WTC11 (cell line): ENCODE data around the gene SELENOI. TPM values are rescaled to one million over a fixed set of nuclear protein-coding genes. Genes with fewer than 3 reads are reported as not detected.

Experiments used
- ATAC-seq: fragments of 200-7000 bp; cut with Tn5 transposase; 2 replicates; pipeline ENCODE4 v1.10.0; 2021; ENCODE audit warnings: mild to moderate bottlenecking, moderate library complexity
- CTCF ChIA-PET: fragments of 300-600 bp; sonication (Branson Sonifier 250); formaldehyde crosslinking; loops from one replicate; lab custom pipeline; 2021; ENCODE audit warnings: antibody characterized with exemption; lab: Charles Lee
- POLR2A ChIA-PET: fragments of 350-600 bp; sonication (Branson Sonifier 250); formaldehyde crosslinking; loops from one replicate; lab custom pipeline; 2021; ENCODE audit warnings: antibody characterized with exemption; lab: Charles Lee
- DNase-seq: peaks from one replicate; pipeline ENCODE4 v3.0.0; 2021; ENCODE audit warnings: low spot score
- H3K27ac Mint-ChIP-seq: 2 replicates; pipeline ENCODE4 v1.8.0; 2021; ENCODE audit warnings: mixed read lengths
- H3K27me3 Mint-ChIP-seq: 2 replicates; pipeline ENCODE4 v1.8.0; 2021; ENCODE audit warnings: low read depth, mild to moderate bottlenecking, moderate library complexity, mixed read lengths
- H3K36me3 Mint-ChIP-seq: 2 replicates; pipeline ENCODE4 v1.8.0; 2021; ENCODE audit warnings: mixed read lengths
- H3K4me1 Mint-ChIP-seq: 2 replicates; pipeline ENCODE4 v1.8.0; 2022; ENCODE audit warnings: mixed read lengths
- H3K4me3 Mint-ChIP-seq: 2 replicates; pipeline ENCODE4 v1.8.0; 2021; ENCODE audit warnings: mild to moderate bottlenecking, moderate library complexity, mixed read lengths
- H3K9me3 Mint-ChIP-seq: 2 replicates; pipeline ENCODE4 v1.8.0; 2021; ENCODE audit warnings: mixed read lengths
- ATF1 ChIP-seq: sonication (generic); formaldehyde crosslinking; IDR thresholded peaks from 2 replicates; pipeline ENCODE4 v1.8.1; 2023; ENCODE audit warnings: mild to moderate bottlenecking, moderate library complexity, missing genetic modification reagents
- ATF2 ChIP-seq: sonication (generic); formaldehyde crosslinking; IDR thresholded peaks from 2 replicates; pipeline ENCODE4 v1.8.1; 2022; ENCODE audit warnings: low read depth, missing genetic modification reagents, borderline replicate concordance
- FOXK1 ChIP-seq: sonication (generic); formaldehyde crosslinking; IDR thresholded peaks from 2 replicates; pipeline ENCODE4 v1.8.0; 2022; ENCODE audit warnings: mild to moderate bottlenecking, moderate library complexity, missing genetic modification reagents
- IRF2 ChIP-seq: sonication (generic); formaldehyde crosslinking; IDR thresholded peaks from 2 replicates; pipeline ENCODE4 v1.8.0; 2022; ENCODE audit warnings: low read depth, missing genetic modification reagents, borderline replicate concordance
- RORB ChIP-seq: fragments of 250-450 bp; sonication (Bioruptor Pico); IDR thresholded peaks from 2 replicates; pipeline ENCODE4 v1.9.0; 2021; ENCODE audit warnings: mild to moderate bottlenecking
- TCF7 ChIP-seq: sonication (generic); formaldehyde crosslinking; IDR thresholded peaks from 2 replicates; pipeline ENCODE4 v1.8.0; 2022; ENCODE audit warnings: mild to moderate bottlenecking, low read depth, missing genetic modification reagents, moderate library complexity
- TEAD1 ChIP-seq: sonication (generic); formaldehyde crosslinking; IDR thresholded peaks from 2 replicates; pipeline ENCODE4 v1.8.0; 2022; ENCODE audit warnings: mild to moderate bottlenecking, missing genetic modification reagents
- ZNF138 ChIP-seq: sonication (generic); formaldehyde crosslinking; conservative IDR thresholded peaks from 2 replicates; pipeline ENCODE4 v1.8.1; 2022; ENCODE audit warnings: mild to moderate bottlenecking, moderate library complexity, missing genetic modification reagents
- ZNF263 ChIP-seq: sonication (generic); formaldehyde crosslinking; IDR thresholded peaks from 2 replicates; pipeline ENCODE4 v1.8.1; 2022; ENCODE audit warnings: low read depth, mild to moderate bottlenecking, moderate library complexity, missing genetic modification reagents
- ZNF317 ChIP-seq: sonication (generic); formaldehyde crosslinking; IDR thresholded peaks from 2 replicates; pipeline ENCODE4 v1.8.1; 2023; ENCODE audit warnings: low read depth, mild to moderate bottlenecking, moderate library complexity, missing genetic modification reagents, borderline replicate concordance
- ZNF416 ChIP-seq: fragments of 250-450 bp; sonication (Bioruptor Pico); IDR thresholded peaks from 2 replicates; pipeline ENCODE4 v1.9.0; 2021; ENCODE audit warnings: mild to moderate bottlenecking, inconsistent platforms
- total RNA-seq: library from RNA; stranded (reverse); gene quantifications from 3 replicates; pipeline ENCODE4 v1.2.3, GENCODE V29; 2021
- TF ChIP-seq, protein P1 (sequence below): fragments of 250-450 bp; sonication (Bioruptor Pico); IDR thresholded peaks from 2 replicates; pipeline ENCODE4 v1.9.0; 2021; ENCODE audit warnings: mild to moderate bottlenecking, borderline replicate concordance
- TF ChIP-seq, protein P2 (sequence below): sonication (generic); formaldehyde crosslinking; IDR thresholded peaks from 2 replicates; pipeline ENCODE4 v1.8.0; 2023; ENCODE audit warnings: missing genetic modification reagents, mild to moderate bottlenecking, borderline replicate concordance
- TF ChIP-seq, protein P3 (sequence below): fragments of 200-600 bp; IDR thresholded peaks from 2 replicates; pipeline ENCODE4 v1.8.0; 2022; ENCODE audit warnings: antibody characterized with exemption
- TF ChIP-seq, protein P4 (sequence below): sonication (generic); formaldehyde crosslinking; IDR thresholded peaks from 2 replicates; pipeline ENCODE4 v1.8.1; 2023; ENCODE audit warnings: mild to moderate bottlenecking, missing genetic modification reagents, moderate library complexity

Gene SELENOI
- total RNA-seq, 1 experiment from 2014 or later: 53.1 TPM

DNA sequence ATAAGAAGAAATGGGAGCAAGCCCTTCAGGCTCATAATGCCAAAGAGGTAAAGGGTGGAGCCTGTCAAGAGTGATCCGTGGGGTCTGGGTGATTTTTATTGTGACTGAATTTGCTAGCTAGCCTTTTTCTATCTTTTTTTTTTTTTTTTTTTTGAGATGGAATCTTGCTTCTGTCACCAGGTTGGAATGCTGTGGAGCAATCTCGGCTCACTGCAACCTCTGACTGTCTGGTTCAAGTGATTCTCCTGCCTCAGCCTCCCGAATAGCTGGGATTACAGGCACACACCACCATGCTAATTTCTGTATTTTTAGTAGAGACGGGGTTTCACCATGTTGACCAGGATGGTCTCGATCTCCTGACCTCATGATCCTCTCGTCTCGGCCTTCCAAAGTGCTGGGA is 84.9 kb downstream of the SELENOI start:
- H3K36me3 Mint-ChIP-seq: no peaks in the 10 kb centered on the region
- no peak overlapping the region for H3K27ac Mint-ChIP-seq
- DNase-seq: no peak
- TF ChIP-seq ATF1 (CRISPR knock-in tag): no peak
- TF ChIP-seq, all 79 proteins: peak for 0
- ATAC-seq: no peak
- ChIA-PET CTCF (interaction anchor here (0.6 to 0.7 kb wide), 2 partner anchors 30 to 393 kb away, joined by 3 read pairs; no protein-coding TSS in a partner anchor), POLR2A (no interaction called here)
- no peaks in the 10 kb centered on the region for H3K9me3 Mint-ChIP-seq
- H3K27me3 Mint-ChIP-seq: no peaks in the 10 kb centered on the region
- H3K4me1 Mint-ChIP-seq: no peaks in the 10 kb centered on the region
- H3K4me3 Mint-ChIP-seq: no peak overlapping the region

GRCh38 chr2:26432363-26432762 is 86.4 kb downstream of the SELENOI start:
- no peak overlapping the region for H3K27ac Mint-ChIP-seq
- DNase-seq (no peak), ATAC-seq (no peak)
- H3K4me1 Mint-ChIP-seq: no peaks in the 10 kb centered on the region
- H3K4me3 Mint-ChIP-seq: no peak overlapping the region
- ChIA-PET CTCF (no interaction called here), POLR2A (no interaction called here)
- H3K9me3 Mint-ChIP-seq: no peaks in the 10 kb centered on the region
- no peaks in the 10 kb centered on the region for H3K36me3 Mint-ChIP-seq
- TF ChIP-seq ZNF138 (CRISPR knock-in tag) (no peak), ZNF263 (no peak), FOXK1 (no peak), IRF2 (no peak)
- TF ChIP-seq, protein P1, sequence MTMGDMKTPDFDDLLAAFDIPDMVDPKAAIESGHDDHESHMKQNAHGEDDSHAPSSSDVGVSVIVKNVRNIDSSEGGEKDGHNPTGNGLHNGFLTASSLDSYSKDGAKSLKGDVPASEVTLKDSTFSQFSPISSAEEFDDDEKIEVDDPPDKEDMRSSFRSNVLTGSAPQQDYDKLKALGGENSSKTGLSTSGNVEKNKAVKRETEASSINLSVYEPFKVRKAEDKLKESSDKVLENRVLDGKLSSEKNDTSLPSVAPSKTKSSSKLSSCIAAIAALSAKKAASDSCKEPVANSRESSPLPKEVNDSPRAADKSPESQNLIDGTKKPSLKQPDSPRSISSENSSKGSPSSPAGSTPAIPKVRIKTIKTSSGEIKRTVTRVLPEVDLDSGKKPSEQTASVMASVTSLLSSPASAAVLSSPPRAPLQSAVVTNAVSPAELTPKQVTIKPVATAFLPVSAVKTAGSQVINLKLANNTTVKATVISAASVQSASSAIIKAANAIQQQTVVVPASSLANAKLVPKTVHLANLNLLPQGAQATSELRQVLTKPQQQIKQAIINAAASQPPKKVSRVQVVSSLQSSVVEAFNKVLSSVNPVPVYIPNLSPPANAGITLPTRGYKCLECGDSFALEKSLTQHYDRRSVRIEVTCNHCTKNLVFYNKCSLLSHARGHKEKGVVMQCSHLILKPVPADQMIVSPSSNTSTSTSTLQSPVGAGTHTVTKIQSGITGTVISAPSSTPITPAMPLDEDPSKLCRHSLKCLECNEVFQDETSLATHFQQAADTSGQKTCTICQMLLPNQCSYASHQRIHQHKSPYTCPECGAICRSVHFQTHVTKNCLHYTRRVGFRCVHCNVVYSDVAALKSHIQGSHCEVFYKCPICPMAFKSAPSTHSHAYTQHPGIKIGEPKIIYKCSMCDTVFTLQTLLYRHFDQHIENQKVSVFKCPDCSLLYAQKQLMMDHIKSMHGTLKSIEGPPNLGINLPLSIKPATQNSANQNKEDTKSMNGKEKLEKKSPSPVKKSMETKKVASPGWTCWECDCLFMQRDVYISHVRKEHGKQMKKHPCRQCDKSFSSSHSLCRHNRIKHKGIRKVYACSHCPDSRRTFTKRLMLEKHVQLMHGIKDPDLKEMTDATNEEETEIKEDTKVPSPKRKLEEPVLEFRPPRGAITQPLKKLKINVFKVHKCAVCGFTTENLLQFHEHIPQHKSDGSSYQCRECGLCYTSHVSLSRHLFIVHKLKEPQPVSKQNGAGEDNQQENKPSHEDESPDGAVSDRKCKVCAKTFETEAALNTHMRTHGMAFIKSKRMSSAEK (CRISPR knock-in tag): no peak
- no peaks in the 10 kb centered on the region for H3K27me3 Mint-ChIP-seq

DNA sequence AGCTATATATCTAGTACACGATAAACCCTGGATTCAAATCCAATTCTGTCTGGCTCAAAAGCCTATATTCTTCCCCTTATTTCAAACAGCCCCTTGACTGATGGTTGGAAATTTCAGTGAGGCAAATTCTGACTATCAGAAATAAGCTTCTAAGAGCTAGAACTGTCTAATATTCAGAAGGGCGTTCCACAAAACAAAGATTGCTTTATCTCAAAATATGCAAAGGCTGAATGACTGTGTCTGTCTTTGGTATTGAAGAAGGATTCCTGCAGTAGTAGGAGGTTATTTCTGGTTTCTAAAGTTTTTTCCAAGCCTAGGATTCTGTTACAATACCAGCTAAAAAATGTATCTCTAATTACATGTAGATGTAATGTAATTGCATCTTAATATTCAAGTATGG is 86.9 kb downstream of the SELENOI start:
- POLR2A ChIA-PET: no interaction called here
- ATAC-seq (no peak), DNase-seq (no peak)
- no peak overlapping the region for H3K4me3 Mint-ChIP-seq
- H3K9me3 Mint-ChIP-seq: no peaks in the 10 kb centered on the region
- no peaks in the 10 kb centered on the region; the same call in 1 of the 2 replicates for H3K27me3 Mint-ChIP-seq
- CTCF ChIA-PET: no interaction called here
- H3K4me1 Mint-ChIP-seq: no peaks in the 10 kb centered on the region
- H3K36me3 Mint-ChIP-seq: no peaks in the 10 kb centered on the region
- no peak overlapping the region for H3K27ac Mint-ChIP-seq
- TF ChIP-seq ZNF416 (CRISPR knock-in tag): no peak
- TF ChIP-seq TCF7 (CRISPR knock-in tag): no peak
- no peak for TF ChIP-seq ATF2 (CRISPR knock-in tag)
- TF ChIP-seq ZNF317 (CRISPR knock-in tag): no peak
- TF ChIP-seq, protein P1 (CRISPR knock-in tag): no peak
- TF ChIP-seq, protein P2, sequence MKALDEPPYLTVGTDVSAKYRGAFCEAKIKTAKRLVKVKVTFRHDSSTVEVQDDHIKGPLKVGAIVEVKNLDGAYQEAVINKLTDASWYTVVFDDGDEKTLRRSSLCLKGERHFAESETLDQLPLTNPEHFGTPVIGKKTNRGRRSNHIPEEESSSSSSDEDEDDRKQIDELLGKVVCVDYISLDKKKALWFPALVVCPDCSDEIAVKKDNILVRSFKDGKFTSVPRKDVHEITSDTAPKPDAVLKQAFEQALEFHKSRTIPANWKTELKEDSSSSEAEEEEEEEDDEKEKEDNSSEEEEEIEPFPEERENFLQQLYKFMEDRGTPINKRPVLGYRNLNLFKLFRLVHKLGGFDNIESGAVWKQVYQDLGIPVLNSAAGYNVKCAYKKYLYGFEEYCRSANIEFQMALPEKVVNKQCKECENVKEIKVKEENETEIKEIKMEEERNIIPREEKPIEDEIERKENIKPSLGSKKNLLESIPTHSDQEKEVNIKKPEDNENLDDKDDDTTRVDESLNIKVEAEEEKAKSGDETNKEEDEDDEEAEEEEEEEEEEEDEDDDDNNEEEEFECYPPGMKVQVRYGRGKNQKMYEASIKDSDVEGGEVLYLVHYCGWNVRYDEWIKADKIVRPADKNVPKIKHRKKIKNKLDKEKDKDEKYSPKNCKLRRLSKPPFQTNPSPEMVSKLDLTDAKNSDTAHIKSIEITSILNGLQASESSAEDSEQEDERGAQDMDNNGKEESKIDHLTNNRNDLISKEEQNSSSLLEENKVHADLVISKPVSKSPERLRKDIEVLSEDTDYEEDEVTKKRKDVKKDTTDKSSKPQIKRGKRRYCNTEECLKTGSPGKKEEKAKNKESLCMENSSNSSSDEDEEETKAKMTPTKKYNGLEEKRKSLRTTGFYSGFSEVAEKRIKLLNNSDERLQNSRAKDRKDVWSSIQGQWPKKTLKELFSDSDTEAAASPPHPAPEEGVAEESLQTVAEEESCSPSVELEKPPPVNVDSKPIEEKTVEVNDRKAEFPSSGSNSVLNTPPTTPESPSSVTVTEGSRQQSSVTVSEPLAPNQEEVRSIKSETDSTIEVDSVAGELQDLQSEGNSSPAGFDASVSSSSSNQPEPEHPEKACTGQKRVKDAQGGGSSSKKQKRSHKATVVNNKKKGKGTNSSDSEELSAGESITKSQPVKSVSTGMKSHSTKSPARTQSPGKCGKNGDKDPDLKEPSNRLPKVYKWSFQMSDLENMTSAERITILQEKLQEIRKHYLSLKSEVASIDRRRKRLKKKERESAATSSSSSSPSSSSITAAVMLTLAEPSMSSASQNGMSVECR (CRISPR knock-in tag): no peak
- TF ChIP-seq, protein P3, sequence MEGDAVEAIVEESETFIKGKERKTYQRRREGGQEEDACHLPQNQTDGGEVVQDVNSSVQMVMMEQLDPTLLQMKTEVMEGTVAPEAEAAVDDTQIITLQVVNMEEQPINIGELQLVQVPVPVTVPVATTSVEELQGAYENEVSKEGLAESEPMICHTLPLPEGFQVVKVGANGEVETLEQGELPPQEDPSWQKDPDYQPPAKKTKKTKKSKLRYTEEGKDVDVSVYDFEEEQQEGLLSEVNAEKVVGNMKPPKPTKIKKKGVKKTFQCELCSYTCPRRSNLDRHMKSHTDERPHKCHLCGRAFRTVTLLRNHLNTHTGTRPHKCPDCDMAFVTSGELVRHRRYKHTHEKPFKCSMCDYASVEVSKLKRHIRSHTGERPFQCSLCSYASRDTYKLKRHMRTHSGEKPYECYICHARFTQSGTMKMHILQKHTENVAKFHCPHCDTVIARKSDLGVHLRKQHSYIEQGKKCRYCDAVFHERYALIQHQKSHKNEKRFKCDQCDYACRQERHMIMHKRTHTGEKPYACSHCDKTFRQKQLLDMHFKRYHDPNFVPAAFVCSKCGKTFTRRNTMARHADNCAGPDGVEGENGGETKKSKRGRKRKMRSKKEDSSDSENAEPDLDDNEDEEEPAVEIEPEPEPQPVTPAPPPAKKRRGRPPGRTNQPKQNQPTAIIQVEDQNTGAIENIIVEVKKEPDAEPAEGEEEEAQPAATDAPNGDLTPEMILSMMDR: no peak
- TF ChIP-seq, protein P4, sequence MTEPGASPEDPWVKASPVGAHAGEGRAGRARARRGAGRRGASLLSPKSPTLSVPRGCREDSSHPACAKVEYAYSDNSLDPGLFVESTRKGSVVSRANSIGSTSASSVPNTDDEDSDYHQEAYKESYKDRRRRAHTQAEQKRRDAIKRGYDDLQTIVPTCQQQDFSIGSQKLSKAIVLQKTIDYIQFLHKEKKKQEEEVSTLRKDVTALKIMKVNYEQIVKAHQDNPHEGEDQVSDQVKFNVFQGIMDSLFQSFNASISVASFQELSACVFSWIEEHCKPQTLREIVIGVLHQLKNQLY (CRISPR knock-in tag): no peak
- no peak for TF ChIP-seq TEAD1 (CRISPR knock-in tag)
- TF ChIP-seq RORB (CRISPR knock-in tag): no peak
